Measurements from ENCODE around the gene MRPL34.
A peak's percentile ranks its signal among the peaks of the same experiment; 100 is the strongest.
"Not testable (repeated sequence)": the region's sequence is repeated elsewhere in the genome, so short reads cannot be mapped to it uniquely, and the experiment has no call there.

The MRPL34 gene

DNA sequence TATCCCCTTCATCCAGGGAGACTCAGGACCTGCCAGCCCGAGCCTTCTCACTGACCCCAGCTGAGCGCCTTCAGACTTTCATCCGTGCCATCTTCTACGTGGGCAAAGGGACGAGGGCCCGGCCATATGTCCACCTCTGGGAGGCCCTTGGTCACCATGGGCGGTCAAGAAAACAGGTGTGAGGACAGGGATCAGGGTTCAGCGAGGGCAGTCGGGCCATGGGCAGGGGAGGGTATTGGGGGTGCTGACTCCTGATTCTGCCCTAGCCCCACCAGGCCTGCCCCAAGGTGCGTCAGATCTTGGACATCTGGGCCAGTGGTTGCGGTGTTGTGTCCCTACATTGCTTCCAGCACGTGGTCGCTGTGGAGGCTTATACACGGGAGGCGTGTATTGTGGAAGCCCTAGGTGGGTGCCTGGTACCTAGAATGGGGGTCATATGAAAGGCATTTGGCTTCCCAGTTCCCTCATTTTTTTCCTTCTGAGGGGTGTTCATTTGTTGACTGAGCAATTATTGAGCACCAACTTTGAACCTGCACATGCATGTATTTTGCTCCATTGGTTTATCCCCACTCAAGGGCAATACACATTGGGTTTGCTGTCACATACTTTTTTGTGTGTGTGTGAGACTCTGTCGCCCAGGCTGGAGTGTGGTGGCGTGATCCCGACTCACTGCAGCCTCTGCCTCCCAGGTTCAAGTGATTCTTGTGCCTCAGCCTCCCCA is 20.1 kb upstream of the MRPL34 start:
- DNase-seq (ENCODE audit: low read depth): no peak

DNA sequence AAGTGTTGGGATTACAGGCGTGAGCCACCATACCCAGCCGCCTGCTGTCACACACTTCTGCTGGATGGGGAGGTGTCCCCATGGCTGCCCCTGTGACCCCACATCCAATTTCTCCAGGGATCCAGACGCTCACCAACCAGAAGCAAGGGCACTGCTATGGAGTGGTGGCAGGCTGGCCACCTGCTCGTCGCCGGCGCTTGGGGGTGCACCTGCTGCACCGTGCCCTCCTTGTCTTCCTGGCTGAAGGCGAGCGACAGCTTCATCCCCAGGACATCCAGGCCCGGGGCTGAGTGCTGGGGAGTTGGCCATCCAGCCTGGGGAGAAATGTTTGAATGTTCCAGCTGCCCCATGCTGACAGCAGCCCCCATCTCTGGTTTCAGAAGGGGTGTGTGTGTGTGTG is 19.4 kb upstream of the MRPL34 start:
- no peak for DNase-seq (ENCODE audit: low read depth)

DNA sequence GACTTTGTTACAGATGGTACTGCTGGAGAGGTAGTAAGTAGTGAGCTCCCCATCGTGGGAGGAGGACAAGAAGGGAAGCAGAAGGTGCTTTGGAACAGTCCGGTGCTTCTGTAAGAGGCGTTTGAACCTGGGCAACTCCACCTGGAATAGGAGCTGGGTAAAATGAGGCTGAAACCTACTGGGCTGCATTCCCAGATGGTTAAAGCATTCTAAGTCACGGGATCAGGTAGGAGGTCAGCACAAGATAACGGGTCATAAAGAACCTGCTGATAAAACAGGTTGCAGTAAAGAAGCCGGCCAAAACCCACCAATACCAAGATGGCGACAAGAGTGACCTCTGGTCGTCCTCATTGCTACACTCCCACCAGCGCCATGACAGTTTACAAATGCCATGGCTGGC is 18.9 kb upstream of the MRPL34 start:
- DNase-seq (ENCODE audit: low read depth): no peak

DNA sequence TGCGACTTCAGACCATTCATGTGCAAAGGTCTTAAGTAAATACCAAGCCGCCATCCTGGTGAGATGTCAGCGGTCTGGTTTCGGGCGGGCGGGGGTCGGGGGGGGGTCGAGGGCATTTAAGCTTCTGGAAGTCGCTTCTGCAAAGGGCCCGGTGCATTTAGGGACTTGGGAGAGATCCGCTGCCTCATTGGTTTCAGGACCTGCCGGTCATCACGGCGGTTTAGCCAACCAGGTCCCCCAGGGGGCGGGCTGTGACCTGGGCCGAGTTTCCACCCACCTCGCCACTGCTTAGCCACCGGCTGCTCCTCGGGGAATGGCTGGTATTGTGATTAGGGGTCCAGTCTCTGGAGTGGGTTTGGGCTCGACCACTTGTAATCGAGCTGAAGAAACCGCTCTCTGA is 16.2 kb upstream of the MRPL34 start:
- DNase-seq (ENCODE audit: low read depth): peak; percentile 57

DNA sequence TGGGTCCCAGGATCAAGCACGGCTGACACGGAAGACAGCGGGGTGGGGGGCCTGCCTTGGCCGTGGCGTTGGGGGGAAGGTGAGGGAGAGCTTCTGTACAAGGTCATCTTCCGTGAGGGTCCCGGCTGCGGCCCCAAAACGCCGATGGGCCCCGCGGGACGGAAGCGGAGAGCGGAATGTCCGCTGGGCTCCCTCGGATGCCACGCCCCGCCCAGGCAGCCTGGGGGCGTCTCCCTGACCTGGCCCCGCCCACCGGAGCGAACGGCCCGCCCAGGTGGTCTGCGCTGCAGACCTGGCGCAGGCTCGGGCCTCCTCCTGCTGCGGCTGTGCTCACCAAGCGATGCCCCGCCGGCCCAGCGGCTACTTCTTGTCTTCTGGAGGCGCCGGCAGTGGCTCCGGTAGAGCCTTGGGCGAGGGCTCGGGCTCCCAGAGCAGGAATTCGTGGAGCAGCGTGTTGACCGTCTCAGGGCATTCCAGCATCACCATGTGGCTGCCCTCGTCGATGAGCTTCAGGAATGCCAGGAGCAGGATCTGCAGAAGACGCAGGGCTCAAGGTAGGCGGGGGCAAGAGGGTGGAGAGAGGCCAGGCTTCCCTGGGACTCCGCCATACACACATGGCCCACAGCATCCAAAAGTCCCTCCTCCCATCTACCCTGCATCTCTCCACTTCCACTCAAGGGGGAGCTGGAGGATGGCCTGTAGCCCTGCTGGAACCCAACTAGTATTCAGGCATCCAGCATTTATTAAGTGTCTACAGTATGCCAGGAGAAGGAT is 13.2 kb upstream of the MRPL34 start:
- peak; percentile 75 for DNase-seq (ENCODE audit: low read depth)

DNA sequence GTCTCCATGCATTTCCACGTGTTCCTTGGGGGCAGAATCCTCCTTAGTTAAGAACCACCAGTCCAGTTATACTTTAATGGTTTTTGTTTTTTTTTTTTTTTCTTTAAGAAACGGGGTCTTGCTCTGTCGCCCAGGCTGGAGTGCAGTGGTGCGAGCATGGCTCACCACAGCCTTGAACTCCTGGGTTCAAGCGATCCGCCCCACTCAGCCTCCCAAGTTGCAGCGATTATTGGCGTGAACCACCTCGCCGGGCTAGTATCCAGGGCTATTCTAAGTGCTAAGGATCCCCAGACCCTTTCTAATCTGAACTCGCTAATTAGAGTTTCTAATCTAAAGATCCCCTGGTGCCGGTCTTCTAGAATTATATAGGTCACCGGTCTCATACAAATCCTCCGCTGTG is 12.1 kb upstream of the MRPL34 start:
- DNase-seq (ENCODE audit: low read depth): no peak

DNA sequence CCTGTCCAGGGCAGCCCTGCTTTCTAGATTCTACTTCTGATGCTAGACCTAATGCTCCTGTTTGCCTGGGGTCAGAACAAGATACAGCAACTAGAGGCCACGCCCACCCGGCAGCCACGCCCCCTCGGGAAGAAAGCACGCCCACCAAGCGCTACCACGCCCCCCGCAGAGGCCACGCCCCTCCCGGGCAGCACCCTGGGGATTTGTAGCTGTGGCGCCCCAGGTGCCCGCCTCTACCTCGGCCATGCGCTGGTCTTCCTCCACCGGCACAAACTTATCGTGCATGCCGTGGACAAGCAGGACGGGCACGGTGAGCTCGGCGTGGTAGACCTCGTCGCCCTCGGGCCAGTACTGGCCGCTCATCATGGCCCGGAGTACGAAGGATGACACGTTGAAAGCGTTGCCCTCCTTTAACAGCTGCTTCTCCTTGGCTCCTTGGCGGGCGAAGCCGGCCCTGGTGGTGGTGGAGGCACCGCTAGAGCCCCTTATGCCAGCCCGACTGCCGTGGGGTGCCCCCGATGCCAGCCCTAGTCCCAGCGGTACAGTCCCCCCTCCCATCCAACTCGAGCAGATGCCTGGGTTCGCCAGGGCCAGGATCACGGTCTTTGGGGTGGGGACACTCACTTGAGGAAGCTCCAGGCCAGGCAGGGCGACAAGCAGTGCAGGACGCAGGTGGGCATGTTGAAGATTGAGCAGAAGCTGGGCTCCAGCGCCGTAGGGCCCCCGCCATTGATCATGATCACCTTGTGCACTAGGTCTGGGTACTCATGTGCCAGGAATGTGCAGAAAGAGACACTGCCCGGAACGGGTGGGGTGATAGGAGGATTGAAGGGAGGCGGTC is 11.4 kb upstream of the MRPL34 start:
- DNase-seq (ENCODE audit: low read depth): no peak

DNA sequence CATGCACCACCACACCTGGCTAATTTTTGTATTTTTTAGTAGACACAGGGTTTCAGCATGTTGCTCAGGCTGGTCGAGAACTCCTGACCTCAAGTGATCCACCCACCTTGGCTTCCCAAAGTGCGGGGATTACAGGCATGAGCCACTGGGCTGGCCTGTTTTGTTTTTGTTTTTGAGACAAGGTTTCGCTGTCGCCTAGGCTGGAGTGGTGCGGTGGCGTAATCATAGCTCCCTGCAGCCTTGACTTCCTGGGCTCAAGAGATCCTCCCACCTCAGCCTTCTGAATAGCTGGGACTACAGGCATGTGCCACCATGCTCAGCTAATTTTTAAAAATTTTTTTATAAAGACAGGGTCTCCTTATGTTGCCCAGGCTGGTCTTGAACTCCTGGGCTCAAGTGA is 10.1 kb upstream of the MRPL34 start:
- DNase-seq (ENCODE audit: low read depth): not testable (repeated sequence)

DNA sequence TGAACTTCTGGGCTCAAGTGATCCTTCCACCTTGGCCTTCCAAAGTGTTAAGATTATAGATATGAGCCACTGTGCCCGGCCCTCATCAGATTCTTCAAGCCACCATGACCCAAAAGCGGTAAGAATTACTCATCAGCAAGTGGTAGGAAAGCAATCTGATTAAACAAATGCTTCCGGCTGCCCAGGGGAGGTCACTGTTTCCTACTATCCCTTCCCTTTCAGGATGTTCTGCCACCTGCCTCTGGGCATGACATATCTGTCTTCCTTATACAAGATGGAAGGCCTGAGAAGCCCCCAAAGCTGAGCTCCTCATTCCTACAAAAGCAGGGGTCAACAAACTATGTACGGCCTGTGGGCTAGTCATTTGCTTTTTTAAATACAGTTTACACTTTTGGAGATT is 9.4 kb upstream of the MRPL34 start:
- DNase-seq (ENCODE audit: low read depth): no peak

DNA sequence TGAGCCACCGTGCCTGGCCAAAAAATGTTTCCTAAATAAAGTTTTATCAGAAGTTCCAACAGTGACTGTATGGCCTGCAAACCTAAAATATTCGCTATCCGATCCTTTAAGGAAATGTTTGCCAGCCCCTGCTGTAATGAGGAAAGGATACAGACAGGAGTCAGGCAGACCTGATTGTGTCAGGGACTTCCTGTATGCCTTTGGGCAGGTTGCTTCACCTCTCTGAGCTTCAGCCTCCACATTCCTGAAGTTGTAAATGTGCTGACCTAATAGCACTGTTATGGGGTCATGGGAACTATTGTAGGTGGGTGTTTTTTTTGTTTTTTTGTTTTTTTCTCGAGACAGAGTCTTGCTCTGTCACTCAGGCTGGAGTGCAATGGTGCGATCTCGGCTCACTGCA is 8.7 kb upstream of the MRPL34 start:
- no peak for DNase-seq (ENCODE audit: low read depth)

DNA sequence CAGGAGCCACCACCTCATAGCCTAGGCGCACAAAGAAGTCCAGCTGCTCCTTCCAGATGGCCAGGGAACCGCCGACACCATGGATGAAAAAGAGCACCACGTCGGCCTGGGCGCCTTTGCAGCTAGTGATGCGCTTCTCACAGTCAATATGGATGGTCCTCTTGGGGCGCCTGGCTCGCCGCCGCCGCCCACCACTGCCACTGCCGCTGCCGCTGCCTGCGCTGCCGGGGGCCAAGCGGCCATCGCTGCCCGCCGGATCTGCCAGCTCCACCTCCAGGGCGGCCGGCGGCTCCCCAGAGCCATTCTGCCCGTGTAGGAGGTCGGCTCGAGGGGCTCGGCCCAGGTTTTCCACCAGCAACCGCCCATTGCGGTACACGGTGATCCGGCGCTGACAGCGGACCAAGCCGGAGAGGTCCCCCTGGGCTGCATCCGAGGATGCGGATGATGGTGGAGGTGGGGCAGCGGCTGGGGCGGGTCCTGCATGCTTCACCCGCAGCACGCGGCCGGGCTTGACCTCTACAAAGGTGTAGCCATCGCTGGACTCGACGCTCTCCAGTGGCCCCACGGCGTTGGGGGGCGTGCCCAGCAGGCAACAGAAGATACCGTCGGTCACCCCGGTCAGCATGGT is 4.6 kb upstream of the MRPL34 start:
- no peak for DNase-seq (ENCODE audit: low read depth)

DNA sequence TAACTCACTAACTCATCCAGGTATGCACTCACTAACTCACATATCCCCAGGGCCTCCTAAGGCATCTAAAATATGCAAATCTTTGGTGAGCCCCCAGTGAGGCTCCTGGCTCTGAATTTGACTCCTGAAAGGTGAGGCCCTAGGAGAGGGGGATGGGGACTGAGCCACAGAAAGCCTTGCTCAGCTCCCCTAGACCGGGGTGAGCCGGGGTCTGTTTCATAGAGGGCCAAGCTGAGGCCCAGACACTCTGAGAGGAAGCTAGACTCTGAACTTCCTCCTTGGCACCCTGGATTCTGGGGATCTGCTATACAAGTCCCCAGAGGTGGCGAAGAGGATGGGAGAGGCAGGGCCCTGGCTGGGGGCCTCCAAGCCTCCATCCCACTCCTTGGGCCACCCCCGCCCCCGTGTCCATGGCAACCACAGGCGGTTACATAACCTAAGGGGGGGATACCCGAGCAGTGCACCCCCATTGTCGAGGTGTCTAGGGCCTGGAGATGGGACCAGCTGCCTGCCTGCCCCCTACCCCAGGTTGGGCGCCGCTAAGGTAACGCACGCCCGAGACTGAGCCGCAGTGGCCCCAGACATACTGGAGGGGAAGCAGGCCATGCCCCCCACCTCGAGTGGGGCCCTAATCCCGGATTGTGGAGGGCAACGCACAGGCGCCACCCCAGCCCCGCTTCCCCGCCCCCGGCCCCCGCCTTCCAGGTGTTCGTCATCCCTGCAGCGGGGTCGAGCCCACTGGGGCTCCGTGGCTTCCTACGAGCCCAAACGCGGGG is 3.1 kb upstream of the MRPL34 start:
- no peak for DNase-seq (ENCODE audit: low read depth)

DNA sequence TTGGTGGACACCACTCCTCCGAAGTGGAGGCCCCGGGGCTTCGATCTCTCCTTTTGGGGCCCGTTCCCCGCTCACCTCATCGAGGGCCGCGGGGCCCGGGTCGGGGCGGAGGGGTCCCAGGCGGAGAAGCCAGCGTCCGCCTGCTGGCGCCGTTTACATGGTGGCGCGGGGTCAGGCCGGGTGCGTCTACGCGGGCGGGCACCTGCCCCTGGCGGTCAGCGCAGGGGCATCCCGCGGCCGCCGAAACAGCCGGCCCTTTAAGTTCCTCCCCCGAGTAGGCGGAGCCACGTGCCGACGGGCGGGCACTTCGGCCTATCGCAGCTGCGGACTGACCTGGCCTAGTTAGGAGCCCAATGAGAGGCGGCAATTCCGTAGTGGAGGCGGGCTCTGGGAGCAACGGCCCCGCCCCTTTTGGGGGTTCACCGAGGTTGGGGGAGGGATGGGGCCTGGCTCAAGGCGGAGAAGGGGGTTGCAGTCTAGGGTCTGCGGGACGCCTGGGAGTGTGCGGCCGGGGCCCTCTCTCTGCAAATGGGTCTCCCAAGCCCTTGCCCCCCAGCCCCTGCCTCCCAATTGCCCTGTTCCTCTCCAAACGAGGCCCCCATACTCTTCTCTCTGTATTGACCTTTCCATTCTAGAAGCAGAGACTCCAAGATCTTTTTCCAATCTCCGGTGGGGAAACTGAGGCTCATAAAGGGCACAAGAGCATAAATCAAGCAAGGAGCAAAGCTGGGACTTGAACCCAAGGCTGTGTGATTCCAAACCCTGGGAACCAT is 2.3 kb upstream of the MRPL34 start, which contains the start of gene ABHD8:
Gene ABHD8 (minus strand): TSS at position 259 of the 773 bp plus-strand sequence. CDS start 1,809 bp downstream, outside the sequence.
- DNase-seq (ENCODE audit: low read depth): peak; percentile 87

DNA sequence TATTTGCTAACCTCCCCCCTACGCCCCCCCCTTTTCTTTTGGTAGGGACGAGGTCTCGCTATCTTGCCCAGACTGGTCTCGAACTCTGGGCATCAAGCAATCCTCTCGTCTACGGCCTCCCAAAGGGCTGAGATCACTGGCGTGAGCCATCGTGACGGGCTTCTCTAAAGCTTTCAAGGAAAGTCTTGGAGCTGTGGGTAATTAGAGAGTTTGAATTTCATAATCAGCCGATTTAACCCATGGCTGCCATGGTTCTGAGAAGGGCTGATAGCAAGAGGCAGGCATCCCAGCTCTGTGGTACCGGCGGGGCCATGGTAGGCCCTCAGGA is 1.8 kb upstream of the MRPL34 start:
- no peak for DNase-seq (ENCODE audit: low read depth)

DNA sequence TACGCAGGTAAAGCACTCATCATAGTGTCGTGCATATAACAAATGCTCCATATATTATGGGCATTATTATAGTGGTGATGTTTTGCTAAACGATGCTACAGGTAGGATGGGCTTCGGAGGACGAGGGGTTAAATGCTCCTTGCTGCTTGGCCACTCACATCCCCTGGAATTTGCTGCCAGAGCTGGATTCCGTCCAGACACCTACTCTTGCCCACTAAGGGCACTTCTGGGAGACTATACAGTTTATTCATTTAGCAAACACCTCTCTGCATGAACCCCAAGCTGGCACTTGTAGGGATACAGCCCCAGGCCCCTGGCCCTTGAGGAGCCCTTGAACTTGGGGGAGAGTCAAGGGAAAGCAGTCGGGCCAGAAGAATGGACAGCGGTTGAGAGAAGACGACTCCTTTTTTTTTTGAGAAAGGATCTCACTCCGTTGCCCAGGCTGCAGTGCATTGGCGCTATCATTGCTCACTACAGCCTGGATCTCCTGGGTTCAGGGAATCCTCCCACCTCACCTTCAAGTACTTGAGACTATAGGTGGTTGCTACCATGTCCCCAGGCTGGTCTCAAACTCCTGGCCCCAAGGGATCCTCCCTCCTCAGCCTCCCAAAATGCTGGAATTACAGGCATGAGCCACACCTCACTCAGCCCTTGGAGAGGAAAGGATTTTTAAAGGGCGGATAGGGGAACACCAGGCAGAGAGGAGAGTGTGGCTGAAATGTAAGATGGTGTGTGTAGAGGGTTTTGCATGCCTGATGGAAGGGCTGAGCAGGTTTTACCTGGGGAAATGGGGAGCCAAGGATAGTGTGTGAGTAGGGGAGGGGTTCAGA is 1.1 kb upstream of the MRPL34 start:
- DNase-seq (ENCODE audit: low read depth): no peak

DNA sequence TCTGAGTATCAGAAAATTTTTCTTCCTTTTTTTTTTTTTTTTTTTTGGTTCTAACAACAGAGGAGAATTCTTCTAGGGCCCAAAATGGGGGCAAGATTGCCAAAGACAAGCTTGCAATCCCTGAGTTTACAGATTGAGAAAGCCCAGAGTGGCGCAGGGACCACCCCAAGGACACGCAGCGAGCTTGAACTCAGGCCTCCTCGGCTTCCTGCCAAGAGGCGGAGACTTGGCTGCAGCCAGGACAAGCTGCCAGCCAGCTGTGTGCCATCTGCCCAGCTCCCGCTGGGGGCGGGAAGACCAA is 506 bp upstream of the MRPL34 start:
- no peak for DNase-seq (ENCODE audit: low read depth)

DNA sequence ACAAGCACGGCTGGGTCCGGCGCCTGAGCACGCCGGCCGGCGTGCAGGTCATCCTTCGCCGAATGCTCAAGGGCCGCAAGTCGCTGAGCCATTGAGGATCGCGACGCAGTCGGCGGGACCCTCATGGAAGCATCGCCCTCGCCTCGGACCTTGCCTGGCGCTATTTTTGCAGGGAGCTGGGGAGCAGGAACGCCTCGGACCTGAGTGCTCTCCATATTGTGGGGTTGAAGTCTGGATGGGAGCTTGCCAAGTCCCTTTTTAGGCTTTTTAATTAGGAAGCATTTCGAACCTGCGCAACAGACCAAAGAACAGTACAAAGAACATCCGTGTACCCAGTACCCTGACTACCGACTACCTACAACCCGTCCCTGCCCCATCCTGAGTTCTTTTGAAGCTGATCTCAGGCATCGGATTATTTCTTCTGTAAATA is 628 bp downstream of the MRPL34 start:
- no peak for DNase-seq (ENCODE audit: low read depth)

DNA sequence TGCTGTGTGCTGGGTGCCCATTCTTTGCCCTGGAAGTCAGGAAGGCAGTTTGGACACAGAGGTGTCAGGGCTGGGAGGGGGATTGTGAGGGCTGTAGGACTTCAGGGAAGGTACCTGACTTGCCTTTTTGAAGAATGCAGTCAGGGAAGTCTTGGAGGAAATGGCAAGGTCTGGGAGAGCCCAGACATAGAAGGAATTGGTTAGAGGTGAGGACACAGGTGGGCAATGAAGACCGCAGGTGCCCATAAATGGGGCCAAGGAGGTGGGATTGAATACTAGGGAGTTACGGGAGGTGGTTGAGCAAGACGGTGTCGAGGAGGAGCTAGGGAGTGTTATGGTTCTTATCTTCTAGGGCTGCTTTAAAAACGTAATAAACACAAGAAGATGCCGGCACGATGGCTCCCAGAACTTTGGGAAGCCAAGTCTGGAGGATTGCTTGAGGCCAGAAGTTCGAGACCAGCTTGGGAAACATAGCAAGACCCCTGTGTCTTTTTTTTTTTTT is 2.3 kb downstream of the MRPL34 start:
- DNase-seq (ENCODE audit: low read depth): no peak

DNA sequence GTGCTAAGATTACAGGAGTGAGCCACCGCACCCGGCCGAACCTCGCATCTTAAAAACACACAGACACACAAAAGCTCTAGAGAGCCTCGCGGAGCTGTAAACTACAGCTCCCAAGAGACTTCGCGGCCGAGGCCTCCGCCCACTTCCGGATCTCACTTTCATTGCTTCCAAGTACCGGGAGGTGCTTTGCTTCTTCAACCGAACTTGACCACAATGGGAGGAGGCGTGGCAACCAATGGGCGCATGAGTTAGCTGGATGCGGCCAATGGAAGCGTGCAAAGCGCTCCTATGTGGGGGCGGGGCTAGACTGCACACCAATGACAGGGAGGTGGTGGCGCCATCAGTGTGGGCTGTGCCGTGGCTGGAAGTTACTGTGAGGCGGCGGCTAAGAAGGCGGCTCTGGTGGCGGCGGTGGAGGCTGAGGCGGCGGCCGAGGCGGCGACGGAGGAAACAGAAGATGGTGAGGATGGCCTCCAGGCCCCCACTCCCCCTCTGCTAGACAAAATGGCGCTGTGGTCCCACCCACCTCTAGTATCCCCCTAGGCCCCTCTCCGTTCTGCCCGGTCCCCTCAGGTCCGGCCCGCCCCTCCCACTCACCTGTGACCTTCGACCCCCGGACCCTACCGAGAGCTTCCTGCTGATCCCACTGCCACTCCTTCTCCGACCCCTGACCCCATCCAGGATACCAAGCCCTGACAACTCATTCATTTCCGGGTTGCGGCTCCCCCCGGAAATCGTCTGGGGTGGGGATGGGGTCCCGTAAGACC is 3.7 kb downstream of the MRPL34 start, which contains the start of gene DDA1:
Gene DDA1 (plus strand): TSS at position 366 of the 767 bp plus-strand sequence. CDS start 92 bp downstream, at position 458.
- peak; percentile 99 for DNase-seq (ENCODE audit: low read depth)
